ENCODE results near the gene SHISA3.

The SHISA3 gene

DNA sequence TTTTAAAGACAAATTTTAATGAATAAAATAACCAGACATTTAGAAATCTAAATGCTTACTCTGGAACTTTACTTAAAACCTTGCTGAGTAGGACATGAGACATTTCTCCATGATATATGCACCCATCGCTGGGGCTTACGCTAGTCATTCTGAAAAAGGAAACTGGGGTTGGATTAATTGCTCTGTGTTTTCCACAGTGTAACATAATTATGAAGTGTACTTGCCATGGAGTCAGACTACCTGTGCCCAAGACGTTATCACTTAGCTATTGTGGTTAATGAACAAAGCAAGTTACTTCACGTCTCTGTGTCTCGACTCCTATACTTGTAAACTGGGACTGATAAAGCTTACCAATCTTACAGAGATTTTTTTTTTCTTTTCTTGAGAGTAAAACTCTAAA, 47.8 kb downstream of the SHISA3 start:
- DNase-seq (ENCODE audit: low read depth in 2 of 2): no peak

- DNase-seq (ENCODE audit: low read depth in 2 of 2): no peak
Observed at GRCh38 chr4:42446823-42447222, 49.5 kb downstream of the SHISA3 start.

All from stimulated activated CD4-positive, alpha-beta T cell treated with anti-CD3 and anti-CD28 coated beads, Interleukin-1b, Interleukin-23, amount 100 ng/mL, for 4 hours (primary cell).